K562 treated with DMSO at 1 percent for 24 hours (cell line): Measurements from ENCODE around the gene ZNF563. TPM values are rescaled to one million over a fixed set of nuclear protein-coding genes. Genes with fewer than 3 reads are reported as not detected.

ENCODE experiments used
- total RNA-seq: library from RNA; unstranded; fragments of 300-600 nt; gene quantifications from 2 replicates; pipeline ENCODE4 v1.2.3, GENCODE V29; 2022; ENCODE audit warnings: low read depth; ENCODE audit not compliant: insufficient read depth

Gene ZNF563
- total RNA-seq, result 2.3 and 3.4 TPM in 2 replicates

DNA sequence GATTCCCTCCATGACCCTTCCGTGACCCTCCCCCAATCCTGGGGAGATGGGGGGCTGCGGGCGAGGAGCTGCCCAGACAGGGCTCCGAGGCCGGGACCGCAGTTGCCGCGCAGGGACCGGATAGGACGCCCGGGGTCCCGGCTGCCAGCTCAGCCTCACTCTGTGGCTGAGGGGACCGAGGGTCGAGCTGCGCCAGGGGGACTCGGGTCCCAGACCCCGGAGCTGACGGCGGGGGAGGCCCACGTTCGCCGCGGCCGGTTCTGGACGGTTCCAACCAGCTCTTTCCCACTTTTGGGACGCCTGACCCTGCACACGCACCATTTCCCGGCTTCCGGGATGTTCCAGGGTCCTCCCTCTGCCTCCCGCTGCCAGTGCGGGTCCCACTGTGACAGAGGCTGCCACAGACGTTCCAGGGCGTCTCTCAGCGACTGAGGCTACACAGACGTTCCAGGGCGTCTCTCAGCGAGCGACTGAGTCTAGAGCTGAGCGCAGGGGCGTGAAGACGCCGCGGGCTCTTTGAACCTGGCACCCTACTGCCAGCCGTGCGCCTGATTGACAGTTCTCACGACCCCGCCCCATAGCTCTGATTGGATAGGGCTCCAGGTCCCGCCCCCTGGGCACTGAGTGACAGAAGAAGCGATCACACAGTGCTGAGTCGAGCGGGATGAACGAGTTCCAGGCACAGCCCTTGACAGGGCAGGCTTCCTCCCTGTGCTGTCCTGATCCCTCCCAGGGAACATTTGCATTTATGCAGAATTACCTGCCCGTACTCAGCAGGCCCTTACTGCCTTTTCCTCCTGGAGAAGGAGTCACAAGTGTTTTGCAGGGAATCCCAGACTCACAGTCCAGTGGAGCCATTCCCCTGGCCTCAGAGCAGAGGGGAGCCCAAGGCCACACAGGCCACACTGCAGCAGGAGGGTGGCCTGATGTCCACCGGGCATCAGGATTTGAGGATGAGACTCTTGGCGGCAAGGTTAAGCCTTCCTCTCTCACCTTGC is at the start of gene ZNF563:
Gene ZNF563 (minus strand): TSS at position 472 of the 998 bp plus-strand sequence. CDS start 151 bp downstream, at position 321.

DNA sequence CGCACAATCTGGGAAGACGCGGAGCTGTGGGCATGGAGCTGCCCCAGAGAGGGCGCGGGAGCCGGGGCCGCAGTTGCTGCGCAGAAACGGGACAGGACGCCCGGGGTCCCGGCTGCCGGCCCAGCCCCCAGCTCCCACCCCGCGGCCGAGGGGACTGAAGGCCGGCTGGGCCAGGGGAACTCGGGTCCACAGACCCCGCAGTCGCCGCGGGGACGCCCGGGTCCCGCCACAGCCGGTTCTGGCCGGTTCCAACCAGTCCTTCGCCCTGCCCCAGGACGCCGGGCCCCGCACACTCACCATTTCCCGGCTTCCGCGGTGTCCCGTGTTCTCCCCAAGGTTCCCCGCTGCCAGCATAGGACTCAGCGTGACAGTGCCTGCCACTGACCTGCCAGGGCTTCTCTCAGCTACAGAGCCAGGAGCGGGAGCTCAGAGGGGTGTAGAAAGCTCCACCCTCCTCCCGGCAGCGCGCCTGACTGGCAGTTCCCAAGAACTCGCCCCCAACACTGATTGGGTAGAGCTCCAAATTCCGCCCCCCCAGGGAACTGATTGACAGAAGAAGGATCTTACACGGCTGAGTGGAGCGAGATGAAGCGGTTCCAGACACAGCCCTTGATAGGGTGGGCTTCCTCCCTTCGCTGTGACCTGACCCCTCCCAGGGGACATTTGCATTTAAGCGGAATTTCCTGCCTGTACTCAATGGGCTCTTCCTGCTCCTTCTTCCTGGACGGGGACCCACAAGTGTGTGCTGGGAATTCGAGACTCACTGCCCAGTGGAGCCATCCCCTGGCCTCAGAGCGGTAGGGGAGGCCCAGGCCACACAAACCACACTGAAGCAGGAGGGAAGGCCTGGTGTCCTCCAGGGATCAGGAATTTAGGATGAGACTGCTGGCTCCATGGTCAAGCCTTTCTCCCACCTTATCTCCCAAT is 32.1 kb upstream of the ZNF563 start, which contains the start of gene ZNF442:
Gene ZNF442 (minus strand): TSS at position 448 of the 927 bp plus-strand sequence. CDS start 2,052 bp downstream, outside the sequence.

DNA sequence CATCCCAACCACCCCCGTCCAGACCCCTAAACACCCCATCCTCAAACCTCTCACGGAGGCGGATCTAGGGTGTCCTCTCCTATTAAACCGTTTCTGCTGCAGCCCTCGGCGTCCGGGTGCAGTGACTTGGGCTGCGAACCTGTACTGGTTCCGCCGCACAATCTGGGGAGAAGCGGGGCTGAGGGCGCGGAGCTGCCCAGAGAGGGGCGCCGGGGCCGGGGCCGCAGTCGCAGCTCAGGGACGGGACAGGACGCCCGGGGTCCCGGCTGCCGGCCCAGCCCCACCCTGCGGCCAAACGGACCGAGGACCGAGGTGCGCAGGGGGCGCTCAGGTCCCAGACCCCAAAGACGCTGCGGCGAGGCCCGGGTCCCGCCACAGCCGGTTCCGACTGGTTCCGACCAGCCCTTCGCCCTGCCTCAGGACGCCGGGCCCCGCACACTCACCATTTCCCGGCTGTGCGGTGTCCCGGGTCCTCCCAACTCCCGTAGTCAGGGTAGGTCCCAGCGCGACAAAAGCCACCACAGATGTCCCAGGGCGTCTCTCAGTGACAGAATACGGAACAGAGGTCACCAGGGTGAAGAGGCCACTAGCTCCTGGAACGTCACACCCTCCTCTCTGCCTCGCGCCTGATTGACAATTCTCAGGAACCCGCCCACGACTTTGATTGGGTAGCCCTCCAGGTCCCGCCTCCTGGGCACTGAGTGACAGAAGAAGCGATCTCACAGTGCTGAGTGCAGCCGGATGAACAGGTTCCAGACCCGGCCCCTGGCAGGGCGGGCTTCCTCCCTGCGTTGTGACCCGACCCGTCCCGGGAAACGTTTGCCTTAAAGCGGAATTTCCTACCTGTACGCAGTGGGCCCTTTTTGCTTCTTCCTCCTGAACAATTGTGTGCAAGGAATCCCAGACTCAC is 38.9 kb downstream of the ZNF563 start, which contains the start of gene ZNF44:
Gene ZNF44 (minus strand): TSS at position 635 of the 910 bp plus-strand sequence. CDS start 189 bp downstream, at position 446.

Other genes with a start within 250 kb of the ZNF563 start
- 1.3 and 5.5 TPM in 2 replicates for gene ZNF20, start 193.3 kb downstream of the ZNF563 start, total RNA-seq
- gene ZNF625, start 176.9 kb downstream of the ZNF563 start, total RNA-seq, result not detected in 2 replicates
- 3.9 and 4.2 TPM in 2 replicates for gene ZNF136, start 170.5 kb downstream of the ZNF563 start, total RNA-seq
- 3.8 and 4.1 TPM in 2 replicates for gene ZNF44, start 38.8 kb downstream of the ZNF563 start, total RNA-seq
- 1.3 and 2.3 TPM in 2 replicates for gene ZNF442, start 32.0 kb upstream of the ZNF563 start, total RNA-seq
- gene ZNF799, start 67.6 kb upstream of the ZNF563 start, total RNA-seq, result 2.5 and 3.7 TPM in 2 replicates
- 1.3 and 1.6 TPM in 2 replicates for gene ZNF443, start 107.4 kb upstream of the ZNF563 start, total RNA-seq
- gene ZNF709, start 151.2 kb upstream of the ZNF563 start, total RNA-seq, result 0.20 and 0.23 TPM in 2 replicates
- gene ZNF564, start 217.8 kb upstream of the ZNF563 start, total RNA-seq, result 1.6 and 3.8 TPM in 2 replicates